NCI-H187 treated with DMSO at 0.1 percent for 48 hours (cell line): ENCODE data around the gene HPCA.
"Not testable (repeated sequence)": the region's sequence is repeated elsewhere in the genome, so short reads cannot be mapped to it uniquely, and the experiment has no call there.

Experiments
- DNase-seq: peaks from one replicate; lab custom pipeline; 2025; lab: John Stamatoyannopoulos, UW

Gene HPCA

DNA sequence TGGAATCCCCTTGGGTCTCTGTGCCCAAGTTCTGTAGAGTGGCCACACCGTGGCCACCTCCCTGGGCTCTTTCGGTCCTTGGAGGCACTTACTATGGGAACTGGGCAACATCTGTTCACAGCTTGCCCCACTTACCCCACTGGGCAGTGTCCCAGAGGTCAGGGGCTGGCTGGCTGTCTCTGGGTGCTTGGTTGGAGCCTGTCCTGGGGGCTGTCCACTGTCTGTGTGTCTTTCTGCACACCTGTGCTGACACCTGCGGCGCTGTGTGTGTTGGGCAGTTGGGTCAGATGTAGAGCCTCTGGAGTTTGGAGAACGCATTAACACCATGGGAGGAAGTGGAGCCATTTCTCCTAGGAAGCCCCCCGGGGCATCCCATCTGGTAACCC is 16.2 kb downstream of the HPCA start:
- DNase-seq = no peak

GRCh38 chr1:32903991-32904785 is 17.9 kb downstream of the HPCA start:
- no peak for DNase-seq

- DNase-seq = no peak
Measured at GRCh38 chr1:32904797-32905196, 18.5 kb downstream of the HPCA start.

DNA sequence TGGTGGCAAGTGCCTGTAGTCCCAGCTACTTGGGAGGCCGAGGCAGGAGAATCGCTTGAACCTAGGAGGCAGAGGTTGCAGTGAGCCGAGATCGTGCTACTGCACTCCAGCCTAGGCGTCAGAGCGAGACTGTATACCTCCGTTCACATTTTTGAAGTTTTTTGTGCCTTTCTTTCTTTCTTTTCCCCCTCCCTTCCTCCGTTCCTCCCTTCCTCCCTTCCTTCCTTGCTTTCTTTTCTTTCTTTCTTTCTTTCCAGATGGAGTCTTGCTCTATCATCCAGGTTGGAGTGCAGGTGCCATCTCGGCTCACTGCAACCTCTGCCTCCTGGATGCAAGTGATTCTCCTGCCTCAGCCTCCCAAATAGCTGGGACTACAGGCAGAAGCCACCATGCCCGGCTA is 19.3 kb downstream of the HPCA start:
- not testable (repeated sequence) for DNase-seq

GRCh38 chr1:32906654-32907053 is 20.4 kb downstream of the HPCA start:
- DNase-seq = no peak

GRCh38 chr1:32907435-32907834 is 21.1 kb downstream of the HPCA start:
- no peak for DNase-seq

DNA sequence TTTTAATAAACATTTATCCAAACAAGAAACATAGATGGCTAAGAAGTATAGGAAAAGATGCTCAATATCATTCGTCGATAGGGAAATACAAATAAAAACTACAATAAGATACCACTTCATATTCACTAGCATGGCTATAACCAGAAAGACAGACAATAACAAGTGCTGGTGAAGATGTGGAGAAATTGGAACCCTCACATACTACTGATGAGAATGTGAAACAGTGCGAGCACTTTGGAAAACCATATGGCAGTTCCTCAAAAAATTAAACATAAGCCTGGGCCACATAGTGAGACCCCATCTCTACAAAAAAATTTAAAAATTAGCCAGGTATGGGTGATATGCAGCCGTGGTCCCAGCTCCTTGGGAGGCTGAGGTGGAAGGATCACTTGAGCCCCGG is 24.0 kb downstream of the HPCA start:
- DNase-seq = no peak

DNA sequence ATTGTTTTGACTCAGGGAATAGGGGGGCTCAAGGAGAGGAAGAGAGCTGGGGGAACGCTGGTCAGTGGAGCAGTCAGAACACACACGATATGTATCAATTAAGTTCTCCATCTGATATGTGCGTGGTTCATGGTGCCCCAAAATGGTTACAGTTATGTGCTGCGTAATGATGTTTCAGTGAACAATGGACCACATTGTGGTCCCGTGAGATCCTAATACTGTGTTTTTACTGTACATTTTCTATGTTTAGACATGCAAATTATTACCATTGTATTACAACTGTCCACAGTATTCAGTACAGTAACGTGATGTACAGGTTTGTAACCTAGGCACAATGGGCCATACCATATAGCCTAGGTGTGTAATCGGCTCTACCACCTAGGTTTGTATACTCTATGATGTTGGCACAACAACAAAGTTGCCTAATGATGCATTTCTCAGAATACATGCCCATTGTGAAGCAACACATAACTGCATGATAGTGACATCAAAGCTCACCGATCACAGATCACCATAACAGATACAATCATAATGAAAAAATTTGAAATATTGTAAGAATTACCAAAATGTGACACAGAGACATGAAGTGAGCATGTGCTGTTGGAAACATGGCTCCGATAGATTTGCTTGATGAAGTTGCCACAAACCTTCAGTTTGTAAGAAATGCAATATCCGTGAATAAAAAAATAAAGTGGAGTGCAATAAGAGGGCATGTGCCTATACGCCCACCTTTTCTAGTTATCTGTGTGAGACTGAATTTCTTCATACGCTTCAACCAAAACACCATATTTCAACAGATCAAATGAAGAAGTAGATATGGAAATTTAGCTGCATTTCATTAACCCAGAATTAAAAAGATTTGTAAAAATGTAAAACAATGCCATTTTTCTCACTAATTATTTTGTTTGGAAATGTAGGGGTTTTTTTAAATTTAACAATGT is 29.7 kb downstream of the HPCA start:
- DNase-seq = no peak

DNA sequence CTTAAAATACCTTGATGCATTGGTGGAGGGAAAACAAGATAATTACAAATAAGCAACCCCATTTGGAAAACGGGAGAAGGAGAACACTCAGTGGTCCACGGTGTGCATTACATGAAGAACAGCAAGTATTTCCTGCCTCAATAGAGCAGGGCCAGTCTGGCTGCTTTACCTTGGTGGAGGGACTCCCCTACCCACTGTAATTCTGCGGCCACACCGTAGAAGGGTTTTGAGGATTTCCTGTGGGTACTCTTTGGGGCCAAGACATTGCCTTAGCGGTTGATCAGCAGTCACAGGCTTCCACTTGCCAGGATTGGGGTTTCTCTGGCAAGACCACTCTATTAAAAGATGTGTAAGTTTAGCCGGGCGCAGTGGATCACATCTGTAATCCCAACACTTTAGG is 31.2 kb downstream of the HPCA start:
- no peak for DNase-seq

DNA sequence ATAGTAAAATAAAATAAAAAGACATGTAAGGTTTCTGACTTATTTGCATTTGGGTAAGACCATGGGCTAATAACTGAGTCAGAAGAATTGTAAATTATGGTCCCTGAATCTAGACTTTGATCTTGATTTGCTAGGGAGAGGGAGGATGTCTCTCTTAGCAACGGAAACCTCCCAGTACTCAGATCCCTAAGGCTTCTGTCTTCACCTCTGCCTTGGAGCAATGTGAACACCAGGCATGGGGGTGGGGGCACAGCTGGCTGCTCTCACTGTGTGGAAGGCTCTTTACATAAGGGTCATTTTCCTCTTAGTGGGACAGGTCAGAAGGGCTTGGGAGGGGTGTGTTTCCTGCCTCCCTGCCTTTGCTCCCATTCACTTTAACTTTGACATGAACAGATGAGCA is 31.9 kb downstream of the HPCA start:
- DNase-seq = no peak

- DNase-seq = no peak
Measured at GRCh38 chr1:32919811-32920733, 33.8 kb downstream of the HPCA start.

- no peak for DNase-seq
Measured at GRCh38 chr1:32920833-32921232, 34.5 kb downstream of the HPCA start.

DNA sequence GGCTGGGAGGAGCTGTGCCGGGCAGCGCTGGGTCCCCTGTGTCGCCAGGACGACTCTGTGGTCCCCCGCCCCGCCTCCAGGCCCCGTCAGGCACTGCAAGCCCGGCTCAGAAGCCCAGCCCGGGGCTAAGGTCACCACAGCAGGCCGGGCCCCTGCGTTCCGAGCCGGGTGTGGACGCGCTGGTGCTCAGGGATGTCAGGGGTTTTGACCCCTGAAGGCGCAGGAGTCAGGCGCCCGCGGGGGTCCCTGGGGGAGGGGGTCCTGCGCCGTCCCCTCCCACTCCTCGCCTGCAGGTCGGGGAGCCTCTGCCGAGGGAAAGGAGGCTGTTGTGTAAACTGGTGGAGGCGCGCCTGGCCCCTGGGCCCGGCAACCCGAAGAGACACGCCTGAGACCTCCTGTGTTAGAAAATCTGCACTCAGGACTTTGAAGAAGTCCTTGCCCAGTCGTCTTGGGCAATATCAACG is 38.6 kb downstream of the HPCA start:
- no peak for DNase-seq

GRCh38 chr1:32925403-32926162 is 39.3 kb downstream of the HPCA start:
- DNase-seq = no peak

DNA sequence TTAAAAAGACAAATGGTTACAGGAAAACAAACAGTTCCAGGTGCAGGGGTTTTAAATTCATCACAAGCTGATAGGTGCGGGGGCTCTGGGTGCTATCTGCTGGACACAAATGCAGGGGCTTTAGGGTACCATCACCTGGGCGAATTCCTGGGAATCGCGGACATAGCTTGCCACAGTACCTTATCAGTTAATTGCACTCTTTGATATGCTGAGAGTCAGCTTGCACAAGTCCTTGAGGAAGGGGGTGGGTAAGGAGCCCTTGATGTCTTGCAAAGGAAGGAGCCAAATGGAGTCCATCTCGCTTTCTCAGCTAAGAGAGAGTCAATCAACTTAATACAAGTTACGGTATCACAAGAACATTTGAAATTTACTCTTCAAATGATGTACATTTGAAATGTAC is 40.3 kb downstream of the HPCA start:
- no peak for DNase-seq

GRCh38 chr1:32927441-32927840 is 41.1 kb downstream of the HPCA start:
- DNase-seq = no peak

DNA sequence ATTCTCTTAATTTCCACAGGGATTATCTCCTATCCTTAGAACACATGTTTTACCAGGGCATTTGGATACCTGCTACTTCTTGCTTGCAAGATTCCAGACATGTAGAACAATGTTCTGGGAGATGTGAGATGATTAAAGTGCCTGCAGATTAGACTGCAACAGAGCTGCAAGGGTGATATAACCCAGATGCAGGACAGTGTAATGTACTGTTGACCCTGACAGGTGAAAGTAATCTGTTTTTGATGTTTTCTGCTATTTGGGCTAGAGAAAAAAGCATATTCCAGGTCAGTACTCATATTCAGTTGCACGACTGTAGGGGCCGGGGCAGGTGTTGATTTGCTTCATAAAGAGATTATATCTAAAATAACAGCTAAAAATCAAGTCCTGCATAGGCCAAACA is 42.0 kb downstream of the HPCA start:
- no peak for DNase-seq

DNA sequence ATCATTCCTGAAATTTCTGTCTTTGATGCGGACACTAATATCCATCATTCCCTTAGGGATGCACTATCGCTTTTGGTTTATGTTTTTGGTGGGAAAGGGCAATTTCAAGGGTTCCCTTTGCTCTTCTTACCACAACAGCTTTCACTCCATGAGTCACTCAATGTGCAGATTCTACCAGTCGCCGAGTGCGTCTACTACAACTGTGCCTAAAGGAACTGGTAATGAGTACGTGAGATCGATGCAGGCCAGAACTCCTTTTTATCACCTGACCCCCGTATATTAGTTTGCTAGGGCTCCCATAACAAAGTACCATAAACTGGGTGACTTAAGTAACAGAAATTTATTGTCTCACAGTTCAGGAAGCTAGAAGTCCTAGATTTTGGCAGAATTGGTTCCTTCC is 42.4 kb downstream of the HPCA start:
- DNase-seq = no peak

GRCh38 chr1:32929366-32929765 is 43.1 kb downstream of the HPCA start:
- no peak for DNase-seq

- DNase-seq = no peak
Measured at GRCh38 chr1:32931760-32932159, 45.5 kb downstream of the HPCA start.

- no peak for DNase-seq
Measured at GRCh38 chr1:32933742-32934322, 47.5 kb downstream of the HPCA start.
